Activated CD4-positive, CD25-positive, alpha-beta regulatory T cell treated with anti-CD3 and anti-CD28 coated beads, Interleukin-2, amount 50 U/mL, for 16 hours (primary cell): ENCODE measurements around the gene MEIS2.

ENCODE experiments used
- DNase-seq: peaks from one replicate; pipeline ENCODE4 v3.0.0-alpha.2; 2020; ENCODE audit warnings: low read depth, low spot score

The MEIS2 gene

GRCh38 chr15:36936613-36937012 is 163.7 kb downstream of the MEIS2 start:
- no peak for DNase-seq

GRCh38 chr15:36933255-36933990 is 166.9 kb downstream of the MEIS2 start:
- no peak for DNase-seq

GRCh38 chr15:36932070-36932469 is 168.3 kb downstream of the MEIS2 start:
- DNase-seq = no peak

GRCh38 chr15:36931434-36931833 is 168.9 kb downstream of the MEIS2 start:
- no peak for DNase-seq

GRCh38 chr15:36926427-36926825 is 173.9 kb downstream of the MEIS2 start:
- no peak for DNase-seq

- DNase-seq = no peak
These were observed 174.5 kb downstream of the MEIS2 start for GRCh38 chr15:36925653-36926426.

- DNase-seq = no peak
These were observed 175.3 kb downstream of the MEIS2 start for GRCh38 chr15:36925049-36925448.

- DNase-seq = no peak
These were observed 176.3 kb downstream of the MEIS2 start for GRCh38 chr15:36924034-36924433.

- no peak for DNase-seq
These were observed 178.8 kb downstream of the MEIS2 start for GRCh38 chr15:36921484-36922091.

GRCh38 chr15:36917411-36918267 is 182.7 kb downstream of the MEIS2 start:
- no peak for DNase-seq

- DNase-seq = no peak
These were observed 185.2 kb downstream of the MEIS2 start for GRCh38 chr15:36914960-36915808.

- no peak for DNase-seq
These were observed 185.9 kb downstream of the MEIS2 start for GRCh38 chr15:36914466-36914865.

- no peak for DNase-seq
These were observed 188.0 kb downstream of the MEIS2 start for GRCh38 chr15:36912311-36912712.

- no peak for DNase-seq
These were observed 188.9 kb downstream of the MEIS2 start for GRCh38 chr15:36911322-36911944.

- DNase-seq = no peak
These were observed 191.4 kb downstream of the MEIS2 start for GRCh38 chr15:36908991-36909390.

GRCh38 chr15:36907295-36907694 is 193.1 kb downstream of the MEIS2 start:
- DNase-seq = no peak

- DNase-seq = no peak
These were observed 194.4 kb downstream of the MEIS2 start for GRCh38 chr15:36905908-36906307.

GRCh38 chr15:36904715-36905114 is 195.6 kb downstream of the MEIS2 start:
- no peak for DNase-seq

GRCh38 chr15:36903922-36904556 is 196.3 kb downstream of the MEIS2 start:
- no peak for DNase-seq

- DNase-seq = no peak
These were observed 197.2 kb downstream of the MEIS2 start for GRCh38 chr15:36903195-36903594.
